RCC 7860 (cell line): Measurements from ENCODE around the gene PEAK1.
"Not testable (repeated sequence)": the region's sequence is repeated elsewhere in the genome, so short reads cannot be mapped to it uniquely, and the experiment has no call there.

Experiments used
- DNase-seq: peaks from one replicate; pipeline ENCODE4 v3.0.0-alpha.2; 2015; ENCODE audit warnings: low spot score
- FAIRE-seq: peaks from 2 replicates; lab custom pipeline; 2012; peaks lifted over from hg19 to GRCh38; lab: Jason Lieb, UNC

Gene PEAK1

GRCh38 chr15:77185242-77185785 lies 234.6 kb downstream of the PEAK1 start:
- DNase-seq (no peak), FAIRE-seq (no peak)

- not testable (repeated sequence) for FAIRE-seq, DNase-seq
Measured at GRCh38 chr15:77184352-77184751, 235.6 kb downstream of the PEAK1 start.

- no peak for DNase-seq
- no peak for FAIRE-seq
Measured at GRCh38 chr15:77183066-77183465, 236.8 kb downstream of the PEAK1 start.

GRCh38 chr15:77181305-77182074 lies 238.4 kb downstream of the PEAK1 start:
- no peak for FAIRE-seq
- no peak for DNase-seq

GRCh38 chr15:77180757-77181156 lies 239.1 kb downstream of the PEAK1 start:
- DNase-seq (no peak), FAIRE-seq (no peak)

- FAIRE-seq = no peak
- DNase-seq = no peak
Measured at GRCh38 chr15:77180270-77180669, 239.6 kb downstream of the PEAK1 start.

- DNase-seq = no peak
- FAIRE-seq = no peak
Measured at GRCh38 chr15:77179541-77179998, 240.3 kb downstream of the PEAK1 start.

- FAIRE-seq (no peak), DNase-seq (no peak)
Measured at GRCh38 chr15:77178411-77178810, 241.5 kb downstream of the PEAK1 start.

GRCh38 chr15:77176148-77176547 lies 243.8 kb downstream of the PEAK1 start:
- not testable (repeated sequence) for DNase-seq, FAIRE-seq

- FAIRE-seq (no peak), DNase-seq (no peak)
Measured at GRCh38 chr15:77173487-77173886, 246.4 kb downstream of the PEAK1 start.

GRCh38 chr15:77171221-77171967 lies 248.5 kb downstream of the PEAK1 start:
- FAIRE-seq (no peak), DNase-seq (no peak)

GRCh38 chr15:77168616-77169015 lies 251.3 kb downstream of the PEAK1 start:
- DNase-seq (no peak), FAIRE-seq (no peak)

- DNase-seq (no peak), FAIRE-seq (no peak)
Measured at GRCh38 chr15:77168141-77168540, 251.8 kb downstream of the PEAK1 start.

- DNase-seq = no peak
- no peak for FAIRE-seq
Measured at GRCh38 chr15:77167406-77167805, 252.5 kb downstream of the PEAK1 start.

- no peak for DNase-seq
- no peak for FAIRE-seq
Measured at GRCh38 chr15:77163781-77164384, 256.0 kb downstream of the PEAK1 start.

- DNase-seq (no peak), FAIRE-seq (no peak)
Measured at GRCh38 chr15:77162872-77163633, 256.9 kb downstream of the PEAK1 start.

GRCh38 chr15:77160562-77161478 lies 259.1 kb downstream of the PEAK1 start:
- FAIRE-seq = no peak
- DNase-seq = no peak

GRCh38 chr15:77156000-77156399 lies 263.9 kb downstream of the PEAK1 start:
- FAIRE-seq, DNase-seq: not testable (repeated sequence)

GRCh38 chr15:77148191-77148590 lies 271.7 kb downstream of the PEAK1 start:
- DNase-seq (no peak), FAIRE-seq (no peak)

- FAIRE-seq (no peak), DNase-seq (no peak)
Measured at GRCh38 chr15:77145370-77145769, 274.5 kb downstream of the PEAK1 start.
